ACC112 (cell line): ENCODE measurements around the gene SPINK14.

Source experiments
- H2AFZ ChIP-seq: fragments of 200-600 bp; sonication (generic); one replicate; pipeline ENCODE4 v1.6.0; 2017; ENCODE audit warnings: antibody characterized with exemption, low read length; ENCODE audit not compliant: unreplicated experiment
- H3K27ac ChIP-seq: fragments of 200-600 bp; sonication (generic); 2 replicates; pipeline ENCODE4 v1.5.1; 2014; ENCODE audit warnings: low read depth, mild to moderate bottlenecking, antibody characterized with exemption, low read length, moderate library complexity
- H3K27me3 ChIP-seq: fragments of 200-600 bp; sonication (generic); 2 replicates; pipeline ENCODE4 v1.6.1; 2014; ENCODE audit warnings: mild to moderate bottlenecking, antibody characterized with exemption, low read length, moderate library complexity, mixed read lengths; ENCODE audit not compliant: insufficient read depth
- H3K36me3 ChIP-seq: fragments of 200-600 bp; sonication (generic); 2 replicates; pipeline ENCODE4 v1.6.1; 2016; ENCODE audit warnings: mild to moderate bottlenecking, antibody characterized with exemption, low read length, moderate library complexity, mixed read lengths; ENCODE audit not compliant: insufficient read depth
- H3K4me1 ChIP-seq: fragments of 200-600 bp; sonication (generic); one replicate; pipeline ENCODE4 v1.6.1; 2016; ENCODE audit warnings: low read length, mixed read lengths; ENCODE audit not compliant: insufficient read depth, unreplicated experiment, control insufficient read depth
- H3K4me3 ChIP-seq: fragments of 200-600 bp; sonication (generic); 2 replicates; pipeline ENCODE4 v1.5.1; 2014; ENCODE audit warnings: mild to moderate bottlenecking, low read depth, low read length
- H3K79me2 ChIP-seq: fragments of 200-600 bp; sonication (generic); one replicate; pipeline ENCODE4 v1.6.0; 2016; ENCODE audit warnings: low read length; ENCODE audit not compliant: control insufficient read depth, unreplicated experiment, insufficient read depth

The SPINK14 gene

DNA sequence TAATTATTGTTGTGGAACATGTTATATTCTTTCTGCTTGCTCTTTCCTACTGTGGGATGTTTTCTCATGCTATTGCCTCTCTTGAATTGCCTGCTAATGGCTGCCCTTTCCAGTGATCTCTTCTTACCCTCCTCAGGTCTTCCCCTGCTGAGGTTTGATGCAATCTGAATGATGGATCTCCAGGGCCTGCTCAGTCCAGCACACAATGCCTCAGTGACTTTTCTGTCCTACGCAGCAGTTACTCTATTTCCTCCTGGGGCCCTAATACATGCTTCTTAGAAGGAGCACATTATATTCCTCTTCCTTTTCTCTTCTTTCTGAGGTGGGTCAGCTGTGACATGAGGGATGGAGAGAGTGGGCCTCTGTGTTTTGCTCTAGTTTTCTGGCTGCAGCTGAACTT is at the start of gene SPINK14:
Gene SPINK14, plus strand, starts transcription at position 301 of the 400 bp plus-strand sequence. CDS start 1,187 bp downstream, outside the sequence.
- H3K27ac ChIP-seq, result no peak within 1 kb of the TSS
- no peak within 1 kb of the TSS for H2AFZ ChIP-seq
- H3K36me3 ChIP-seq, result no peaks in the 10 kb centered on the region
- no peaks in the 10 kb centered on the region for H3K4me1 ChIP-seq
- H3K4me3 ChIP-seq, result no peak within 1 kb of the TSS
- H3K27me3 ChIP-seq, result no peaks in the 10 kb centered on the region
- H3K79me2 ChIP-seq, result no peaks in the 10 kb centered on the region

GRCh38 chr5:148120317-148120716 is 48.0 kb upstream of the SPINK14 start:
- no peak overlapping the region for H3K27ac ChIP-seq
- H3K27me3 ChIP-seq, result peaks cover 19% of the 10 kb centered on the region
- H3K4me3 ChIP-seq, result no peak overlapping the region
- H2AFZ ChIP-seq, result no peak overlapping the region
- H3K79me2 ChIP-seq, result no peaks in the 10 kb centered on the region
- H3K36me3 ChIP-seq, result no peaks in the 10 kb centered on the region
- H3K4me1 ChIP-seq, result no peaks in the 10 kb centered on the region

DNA sequence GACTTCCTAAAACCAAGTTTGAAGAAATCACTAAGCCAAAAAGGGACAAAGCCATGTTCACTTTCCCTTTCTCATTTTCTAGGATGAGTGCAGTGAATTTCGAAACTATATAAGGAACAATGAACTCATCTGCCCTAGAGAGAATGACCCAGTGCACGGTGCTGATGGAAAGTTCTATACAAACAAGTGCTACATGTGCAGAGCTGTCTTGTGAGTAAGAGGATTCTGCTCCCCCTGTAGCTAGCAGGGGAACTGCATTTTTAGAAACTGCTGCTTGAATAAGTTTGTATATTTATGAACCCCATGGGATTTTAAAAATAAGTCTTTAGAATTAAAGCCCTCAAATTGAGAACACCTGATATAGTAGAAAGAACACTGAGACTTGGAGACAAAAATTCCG is 42.7 kb upstream of the SPINK14 start:
- Histone ChIP-seq H3K27ac (no peak overlapping the region), H3K79me2 (no peaks in the 10 kb centered on the region), H3K4me1 (no peaks in the 10 kb centered on the region), H3K27me3 (0 out of 2 replicates have a peak, but pooled peaks cover 2% of the 10 kb centered on the region), H2AFZ (no peak overlapping the region), H3K4me3 (no peak overlapping the region), H3K36me3 (no peaks in the 10 kb centered on the region)

GRCh38 chr5:148135091-148136048 is 33.0 kb upstream of the SPINK14 start:
- Histone ChIP-seq H3K27ac (no peak overlapping the region), H3K36me3 (no peaks in the 10 kb centered on the region), H3K27me3 (0 out of 2 replicates have a peak, but pooled peaks cover 7% of the 10 kb centered on the region), H2AFZ (no peak overlapping the region), H3K79me2 (no peaks in the 10 kb centered on the region), H3K4me3 (no peak overlapping the region), H3K4me1 (no peaks in the 10 kb centered on the region)

- H3K4me3 ChIP-seq, result no peak overlapping the region
- H3K27ac ChIP-seq, result no peak overlapping the region
- H3K4me1 ChIP-seq, result peaks cover 2% of the 10 kb centered on the region
- no peaks in the 10 kb centered on the region for H3K79me2 ChIP-seq
- H3K36me3 ChIP-seq, result no peaks in the 10 kb centered on the region
- no peak overlapping the region for H2AFZ ChIP-seq
- H3K27me3 ChIP-seq, result 0 out of 2 replicates have a peak, but pooled peaks cover 7% of the 10 kb centered on the region
These were observed 27.5 kb upstream of the SPINK14 start for GRCh38 chr5:148140846-148141245.

DNA sequence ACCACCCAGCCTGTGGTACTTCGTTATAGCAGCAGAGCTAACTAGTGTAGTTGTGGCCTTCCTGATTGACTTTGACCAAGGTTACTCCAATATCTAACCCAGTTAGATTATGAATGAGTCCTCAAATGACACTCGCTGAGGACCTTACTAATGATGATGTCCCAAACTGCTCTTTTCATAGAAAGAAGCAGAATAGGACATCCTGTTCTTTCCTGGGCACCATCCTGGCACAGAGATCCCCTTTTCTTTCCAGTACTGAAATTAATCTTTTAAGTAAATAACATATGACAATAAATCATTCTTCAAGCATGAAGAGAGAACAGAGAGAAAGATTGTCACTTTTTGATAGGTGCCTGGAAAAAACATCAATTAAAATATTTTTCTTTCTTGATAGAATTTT is 26.7 kb upstream of the SPINK14 start:
- Histone ChIP-seq H2AFZ (no peak overlapping the region), H3K27me3 (0 out of 2 replicates have a peak, but pooled peaks cover 7% of the 10 kb centered on the region), H3K27ac (no peak overlapping the region), H3K79me2 (no peaks in the 10 kb centered on the region), H3K4me3 (no peak overlapping the region), H3K4me1 (peaks cover 3% of the 10 kb centered on the region), H3K36me3 (no peaks in the 10 kb centered on the region)

GRCh38 chr5:148145916-148146315 is 22.4 kb upstream of the SPINK14 start:
- no peak overlapping the region for H2AFZ ChIP-seq
- H3K27me3 ChIP-seq, result no peaks in the 10 kb centered on the region
- H3K4me3 ChIP-seq, result no peak overlapping the region
- no peaks in the 10 kb centered on the region for H3K79me2 ChIP-seq
- H3K36me3 ChIP-seq, result no peaks in the 10 kb centered on the region
- H3K27ac ChIP-seq, result no peak overlapping the region
- H3K4me1 ChIP-seq, result peaks cover 3% of the 10 kb centered on the region

- H3K79me2 ChIP-seq, result no peaks in the 10 kb centered on the region
- H2AFZ ChIP-seq, result no peak overlapping the region
- H3K4me3 ChIP-seq, result no peak overlapping the region
- H3K4me1 ChIP-seq, result peaks cover 3% of the 10 kb centered on the region
- H3K36me3 ChIP-seq, result no peaks in the 10 kb centered on the region
- H3K27ac ChIP-seq, result no peak overlapping the region
- no peaks in the 10 kb centered on the region for H3K27me3 ChIP-seq
These were observed 21.9 kb upstream of the SPINK14 start for GRCh38 chr5:148146487-148146886.

DNA sequence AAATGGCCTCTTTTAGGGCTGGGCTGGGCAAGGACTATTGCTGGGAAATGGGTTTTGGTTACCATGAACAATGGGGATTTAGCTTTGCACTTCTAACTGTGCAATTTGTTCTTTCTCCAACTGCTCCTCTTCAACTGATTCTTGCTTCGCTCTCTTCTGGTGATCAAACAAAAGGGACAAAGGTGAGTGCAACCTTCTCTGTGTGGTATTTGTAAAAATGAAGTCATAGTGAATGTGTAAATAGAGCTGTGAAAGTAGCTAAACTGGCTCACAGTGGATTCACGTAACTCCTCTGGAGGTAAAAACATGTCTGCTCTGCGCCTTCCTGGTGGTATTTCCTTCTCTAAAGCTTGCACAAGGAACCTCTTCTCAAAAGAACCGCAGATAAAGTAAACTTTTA is 20.9 kb upstream of the SPINK14 start:
- Histone ChIP-seq H3K36me3 (no peaks in the 10 kb centered on the region), H3K4me3 (no peak overlapping the region), H3K27me3 (no peaks in the 10 kb centered on the region), H3K79me2 (no peaks in the 10 kb centered on the region), H2AFZ (no peak overlapping the region), H3K27ac (no peak overlapping the region), H3K4me1 (peaks cover 3% of the 10 kb centered on the region)

DNA sequence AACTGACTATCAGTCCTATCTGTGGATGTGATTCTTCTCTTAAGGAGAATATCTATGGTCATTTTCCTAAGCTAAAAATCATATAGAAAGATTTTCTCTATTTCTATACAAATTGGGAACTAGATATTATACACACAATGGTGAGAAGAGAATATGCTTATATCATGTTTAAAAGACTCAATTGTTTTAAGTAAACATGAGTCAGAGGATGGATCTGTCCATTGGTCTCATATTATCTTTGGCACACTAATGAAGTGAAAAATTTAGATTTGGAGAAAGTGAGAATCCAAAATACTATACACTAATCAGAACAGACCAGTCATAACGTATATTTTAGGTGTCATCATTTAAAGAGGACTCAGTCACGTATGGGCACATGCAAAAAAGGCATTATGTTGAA is 16.5 kb upstream of the SPINK14 start:
- Histone ChIP-seq H3K4me1 (no peaks in the 10 kb centered on the region), H3K79me2 (no peaks in the 10 kb centered on the region), H2AFZ (no peak overlapping the region), H3K27me3 (no peaks in the 10 kb centered on the region), H3K4me3 (no peak overlapping the region), H3K36me3 (no peaks in the 10 kb centered on the region), H3K27ac (no peak overlapping the region)

- Histone ChIP-seq H3K27ac (no peak overlapping the region), H3K36me3 (no peaks in the 10 kb centered on the region), H3K79me2 (no peaks in the 10 kb centered on the region), H3K4me3 (no peak overlapping the region), H3K4me1 (no peaks in the 10 kb centered on the region), H3K27me3 (no peaks in the 10 kb centered on the region), H2AFZ (no peak overlapping the region)
These were observed 15.6 kb upstream of the SPINK14 start for GRCh38 chr5:148152781-148153180.
